Activated T-cell treated with anti-CD3 and anti-CD28 coated beads, Interleukin-2, amount 50 U/mL, for 24 hours (primary cell): ENCODE results near the gene ALDH7A1.
"Not testable (repeated sequence)": the region's sequence is repeated elsewhere in the genome, so short reads cannot be mapped to it uniquely, and the experiment has no call there.

Experiments used
- DNase-seq: peaks from one replicate; pipeline ENCODE4 v3.0.0-alpha.2; 2020
- H3K27ac Mint-ChIP-seq: 2 replicates; pipeline ENCODE4 v1.8.0; 2020; ENCODE audit warnings: mild to moderate bottlenecking, mixed read lengths
- H3K27me3 Mint-ChIP-seq: 2 replicates; pipeline ENCODE4 v1.8.0; 2020; ENCODE audit warnings: mixed read lengths
- H3K36me3 Mint-ChIP-seq: 2 replicates; pipeline ENCODE4 v1.8.0; 2020; ENCODE audit warnings: low read depth, mixed read lengths
- H3K4me1 Mint-ChIP-seq: 2 replicates; pipeline ENCODE4 v1.8.0; 2020; ENCODE audit warnings: low read depth, mixed read lengths
- H3K4me3 Mint-ChIP-seq: 2 replicates; pipeline ENCODE4 v1.8.0; 2020; ENCODE audit warnings: mild to moderate bottlenecking, moderate library complexity, mixed read lengths
- H3K9me3 Mint-ChIP-seq: 2 replicates; pipeline ENCODE4 v1.8.0; 2020; ENCODE audit warnings: mixed read lengths

ALDH7A1 gene

GRCh38 chr5:126534553-126534952 is 60.5 kb downstream of the ALDH7A1 start:
- no peaks in the 10 kb centered on the region for H3K9me3 Mint-ChIP-seq
- no peaks in the 10 kb centered on the region for H3K27me3 Mint-ChIP-seq
- H3K4me1 Mint-ChIP-seq = no peaks in the 10 kb centered on the region
- H3K4me3 Mint-ChIP-seq = no peak overlapping the region
- no peak overlapping the region for H3K27ac Mint-ChIP-seq
- no peak for DNase-seq
- H3K36me3 Mint-ChIP-seq = no peaks in the 10 kb centered on the region

- no peaks in the 10 kb centered on the region for H3K4me1 Mint-ChIP-seq
- H3K27me3 Mint-ChIP-seq = no peaks in the 10 kb centered on the region
- DNase-seq = no peak
- H3K9me3 Mint-ChIP-seq = no peaks in the 10 kb centered on the region
- no peak overlapping the region for H3K27ac Mint-ChIP-seq
- no peak overlapping the region for H3K4me3 Mint-ChIP-seq
- H3K36me3 Mint-ChIP-seq = no peaks in the 10 kb centered on the region
These were observed 63.4 kb downstream of the ALDH7A1 start for GRCh38 chr5:126531543-126532120.

- Mint-ChIP-seq H3K4me1 (no peaks in the 10 kb centered on the region), H3K36me3 (no peaks in the 10 kb centered on the region), H3K27me3 (no peaks in the 10 kb centered on the region), H3K9me3 (no peaks in the 10 kb centered on the region), H3K27ac (no peak overlapping the region), H3K4me3 (no peak overlapping the region)
- DNase-seq = no peak
These were observed 67.1 kb downstream of the ALDH7A1 start for GRCh38 chr5:126527892-126528291.

- Mint-ChIP-seq H3K27ac (no peak overlapping the region), H3K4me1 (no peaks in the 10 kb centered on the region), H3K9me3 (no peaks in the 10 kb centered on the region), H3K4me3 (no peak overlapping the region), H3K27me3 (no peaks in the 10 kb centered on the region), H3K36me3 (no peaks in the 10 kb centered on the region)
- no peak for DNase-seq
These were observed 67.9 kb downstream of the ALDH7A1 start for GRCh38 chr5:126527158-126527557.

- Mint-ChIP-seq H3K36me3 (no peaks in the 10 kb centered on the region), H3K27me3 (no peaks in the 10 kb centered on the region), H3K4me1 (no peaks in the 10 kb centered on the region), H3K4me3 (no peak overlapping the region), H3K27ac (no peak overlapping the region), H3K9me3 (no peaks in the 10 kb centered on the region)
- DNase-seq = no peak
These were observed 68.5 kb downstream of the ALDH7A1 start for GRCh38 chr5:126526493-126526892.

GRCh38 chr5:126525630-126526245 is 69.3 kb downstream of the ALDH7A1 start:
- Mint-ChIP-seq H3K27me3 (no peaks in the 10 kb centered on the region), H3K4me1 (no peaks in the 10 kb centered on the region), H3K36me3 (no peaks in the 10 kb centered on the region), H3K9me3 (no peaks in the 10 kb centered on the region), H3K4me3 (no peak overlapping the region), H3K27ac (no peak overlapping the region)
- no peak for DNase-seq

GRCh38 chr5:126523818-126524510 is 71.1 kb downstream of the ALDH7A1 start:
- Mint-ChIP-seq H3K27me3 (no peaks in the 10 kb centered on the region), H3K9me3 (no peaks in the 10 kb centered on the region), H3K4me1 (no peaks in the 10 kb centered on the region), H3K36me3 (no peaks in the 10 kb centered on the region), H3K4me3 (no peak overlapping the region), H3K27ac (no peak overlapping the region)
- no peak for DNase-seq

- Mint-ChIP-seq H3K9me3 (no peaks in the 10 kb centered on the region), H3K4me3 (no peak overlapping the region), H3K27me3 (no peaks in the 10 kb centered on the region), H3K36me3 (no peaks in the 10 kb centered on the region), H3K27ac (no peak overlapping the region), H3K4me1 (no peaks in the 10 kb centered on the region)
- DNase-seq = no peak
These were observed 73.9 kb downstream of the ALDH7A1 start for GRCh38 chr5:126521130-126521529.

- Mint-ChIP-seq H3K27me3 (no peaks in the 10 kb centered on the region), H3K9me3 (no peaks in the 10 kb centered on the region), H3K27ac (no peak overlapping the region), H3K4me1 (no peaks in the 10 kb centered on the region), H3K36me3 (no peaks in the 10 kb centered on the region), H3K4me3 (no peak overlapping the region)
- DNase-seq = no peak
These were observed 74.4 kb downstream of the ALDH7A1 start for GRCh38 chr5:126520593-126520953.

- Mint-ChIP-seq H3K36me3 (no peaks in the 10 kb centered on the region), H3K4me3 (no peak overlapping the region), H3K4me1 (no peaks in the 10 kb centered on the region), H3K27ac (no peak overlapping the region), H3K9me3 (no peaks in the 10 kb centered on the region), H3K27me3 (no peaks in the 10 kb centered on the region)
- DNase-seq = no peak
These were observed 75.1 kb downstream of the ALDH7A1 start for GRCh38 chr5:126519637-126520592.

GRCh38 chr5:126519223-126519622 is 75.8 kb downstream of the ALDH7A1 start:
- H3K27ac Mint-ChIP-seq, H3K4me3 Mint-ChIP-seq, H3K4me1 Mint-ChIP-seq, DNase-seq, H3K27me3 Mint-ChIP-seq, H3K9me3 Mint-ChIP-seq, H3K36me3 Mint-ChIP-seq: not testable (repeated sequence)

GRCh38 chr5:126516852-126517251 is 78.2 kb downstream of the ALDH7A1 start:
- Mint-ChIP-seq H3K9me3 (no peaks in the 10 kb centered on the region), H3K4me1 (peaks cover 2% of the 10 kb centered on the region), H3K36me3 (no peaks in the 10 kb centered on the region), H3K27me3 (no peaks in the 10 kb centered on the region), H3K27ac (no peak overlapping the region), H3K4me3 (no peak overlapping the region)
- DNase-seq = no peak

- H3K4me1 Mint-ChIP-seq = peaks cover 4% of the 10 kb centered on the region
- no peak overlapping the region for H3K27ac Mint-ChIP-seq
- H3K9me3 Mint-ChIP-seq = no peaks in the 10 kb centered on the region
- H3K4me3 Mint-ChIP-seq = no peak overlapping the region
- no peaks in the 10 kb centered on the region for H3K27me3 Mint-ChIP-seq
- no peak for DNase-seq
- H3K36me3 Mint-ChIP-seq = no peaks in the 10 kb centered on the region
These were observed 78.9 kb downstream of the ALDH7A1 start for GRCh38 chr5:126516133-126516532.

- no peaks in the 10 kb centered on the region for H3K36me3 Mint-ChIP-seq
- H3K4me1 Mint-ChIP-seq = peaks cover 11% of the 10 kb centered on the region
- H3K27me3 Mint-ChIP-seq = no peaks in the 10 kb centered on the region
- no peak overlapping the region for H3K4me3 Mint-ChIP-seq
- H3K27ac Mint-ChIP-seq = no peak overlapping the region
- no peaks in the 10 kb centered on the region for H3K9me3 Mint-ChIP-seq
- no peak for DNase-seq
These were observed 79.7 kb downstream of the ALDH7A1 start for GRCh38 chr5:126515337-126515736.
